Ovary (tissue), 9 donors: ENCODE results near the gene IRAK1. TPM values are rescaled to one million over a fixed set of nuclear protein-coding genes. Genes with fewer than 3 reads are reported as not detected.

Experiments
- DNase-seq, 5 donors: peaks; one replicate each; pipeline ENCODE4 v3.0.0-alpha.2; 2019 to 2020
- H3K27ac ChIP-seq, 2 donors: fragments of 200-600 bp; one replicate each; pipeline versions ENCODE4 v1.5.1 to v1.8.0; 2019 to 2022
- H3K27me3 ChIP-seq: fragments of 200-600 bp; one replicate; pipeline ENCODE4 v1.8.0; 2022
- H3K36me3 ChIP-seq: fragments of 200-600 bp; sonication (generic); one replicate; pipeline ENCODE4 v1.5.1; 2019
- H3K4me1 ChIP-seq: one replicate; pipeline ENCODE4 v1.8.1; 2013; ENCODE audit warnings: mild to moderate bottlenecking, moderate library complexity; ENCODE audit not compliant: insufficient read depth
- H3K4me3 ChIP-seq: fragments of 200-600 bp; sonication (generic); one replicate; pipeline ENCODE4 v1.5.1; 2017
- H3K9me3 ChIP-seq, 2 donors: fragments of 200-600 bp in 1 of 2; sonication (generic) in 1 of 2; one replicate each; pipeline versions ENCODE4 v1.5.1 to v1.8.1; 2013 to 2019; ENCODE audit warnings: mild to moderate bottlenecking in 1 of 2, moderate library complexity in 1 of 2
- CTCF ChIP-seq, 3 donors: fragments of 450-650 bp in 2 of 3; fragments of 200-600 bp in 1 of 3; IDR thresholded peaks; one replicate each; pipeline versions ENCODE4 v1.5.1 to v1.8.0; 2016 to 2022; ENCODE audit warnings: antibody characterized with exemption in 3 of 3, mild to moderate bottlenecking in 1 of 3
- EP300 ChIP-seq: sonication (generic); formaldehyde crosslinking; IDR thresholded peaks from one replicate; pipeline ENCODE4 v1.6.1; 2017; ENCODE audit warnings: antibody characterized with exemption
- POLR2A ChIP-seq: fragments of 450-650 bp; IDR thresholded peaks from one replicate; pipeline ENCODE4 v1.6.1; 2017; ENCODE audit warnings: antibody characterized with exemption, mild to moderate bottlenecking, moderate library complexity
- WGBS, 3 donors: extraction: QIAGEN DNeasy Blood & Tissue Kit in 1 of 3; methylation state at CpG; one replicate each; pipeline versions ENCODE4 v1.1.5 to v1.1.7; 2013 to 2017; 5-methylcytosine and 5-hydroxymethylcytosine counted together
- intact Hi-C, 4 donors: fragments of 100-400 bp; cut with DNase I; formaldehyde crosslinking; loops; one replicate each; pipeline versions ENCODE4 v1.11.0 to v1.15.1; 2022 to 2023
- microRNA counts: library from miRNA; unstranded; fragments of <30 nt; microRNA quantifications from one replicate; lab custom pipeline; 2016
- microRNA-seq, 3 donors: library from miRNA; unstranded; fragments of <30 nt; microRNA quantifications; one replicate each; pipeline versions ENCODE4 to v1.2.0, GENCODE V29; 2019 to 2020
- polyA plus RNA-seq, 2 donors: library from polyadenylated mRNA; stranded (reverse); fragments of 200-250 nt in 1 of 2; fragments of 350-450 nt in 1 of 2; fragmentation: Illumina TruSeq in 1 of 2; extraction: RNeasy Lipid Tissue Mini Kit (QIAGEN cat#74804) in 1 of 2; gene quantifications; one replicate each; pipeline ENCODE4 v1.2.3, GENCODE V29; 2013 to 2014
- small RNA-seq: library from RNA; depleted of rRNA; stranded (forward); fragments of <200 nt; gene quantifications from one replicate; pipeline ENCODE3, GENCODE V24; 2016
- total RNA-seq, 7 donors: library from RNA; depleted of rRNA in 2 of 7; stranded (reverse); fragments of >200 nt in 2 of 7; fragmentation: NEBNext Ultra II Directional in 3 of 7; extraction: Animal tissue kit (Norgen Biotek cat#: 25700) in 3 of 7; gene quantifications; one replicate each; pipeline versions ENCODE4 v1.1.0 to v1.2.4, GENCODE V29; 2016 to 2023
- donor health status: DM: no; HTN: no; CAD: no; lungs with moderate emphysema.
- donor health status: DM: no; HTN: no; CAD: no.
- donor health status: Bipolar disorder and iron deficiency.
- donor health status: DM: yes; HTN: yes; CAD: no.
- donor health status: DM: no; HTN: no; CAD: no.
- donor health status: DM: yes; HTN: yes; CAD: no.

IRAK1 gene
- total and polyA plus RNA-seq, 9 donors, result 10.5 to 97.4 (median 36.1) TPM

GRCh38 chrX:153963546-153963945 lies 56.2 kb downstream of the IRAK1 start:
- Histone ChIP-seq H3K4me1 (peaks cover 5% of the 10 kb centered on the region), H3K4me3 (no peak overlapping the region), H3K9me3 (no peaks in the 10 kb centered on the region), H3K27ac (no peak overlapping the region), H3K27me3 (no peaks in the 10 kb centered on the region), H3K36me3 (no peaks in the 10 kb centered on the region)
- TF ChIP-seq POLR2A (no peak), CTCF (IDR thresholded peaks at IDR 0.05) (no peak), EP300 (no peak)
- no peak for DNase-seq
- intact Hi-C loops, result no loop called here
- 89 to 91% (median 89%) methylated on average over 12 of the region's 12 CpGs for WGBS, 3 donors

- Histone ChIP-seq H3K27me3 (no peaks in the 10 kb centered on the region), H3K27ac (no peak overlapping the region), H3K4me3 (no peak overlapping the region), H3K36me3 (no peaks in the 10 kb centered on the region), H3K4me1 (peaks cover 3% of the 10 kb centered on the region), H3K9me3 (no peaks in the 10 kb centered on the region)
- no peak for TF ChIP-seq POLR2A
- no peak for TF ChIP-seq CTCF (IDR thresholded peaks at IDR 0.05)
- no peak for TF ChIP-seq EP300
- DNase-seq, result no peak
- intact Hi-C loops, result no loop called here
- 91 to 93% (median 92%) methylated on average over 11 of the region's 11 CpGs for WGBS, 3 donors
Observed at GRCh38 chrX:153961292-153961691, 58.4 kb downstream of the IRAK1 start.

- no peak for DNase-seq
- H3K9me3 ChIP-seq, result no peaks in the 10 kb centered on the region
- H3K4me3 ChIP-seq, result no peak overlapping the region
- TF ChIP-seq POLR2A (no peak), EP300 (no peak), CTCF (IDR thresholded peaks at IDR 0.05) (no peak)
- H3K27ac ChIP-seq, result no peak overlapping the region
- H3K27me3 ChIP-seq, result no peaks in the 10 kb centered on the region
- peaks cover under 1% of the 10 kb centered on the region for H3K4me1 ChIP-seq
- intact Hi-C loops, result no loop called here
- no peaks in the 10 kb centered on the region for H3K36me3 ChIP-seq
- WGBS, 3 donors, result 91 to 92% (median 92%) methylated on average over 22 of the region's 22 CpGs
Observed at GRCh38 chrX:153960786-153961185, 58.9 kb downstream of the IRAK1 start.

MicroRNA genes within 50 kb of the gene (microRNA counts, 767-probe panel; counts per million panel counts)
- microRNA hsa-miR-718 (lab: Ali Mortazavi, UCI), result 530 counts per million, percentile 78 among the panel's probes with 10 or more counts

Small RNAs within 50 kb of the gene (microRNA-seq; reads per million reads assigned to microRNA genes)
- gene MIR3202-1 (0 reads per million in 3 donors), gene MIR3202-2 (0 reads per million in 3 donors), gene MIR718 (0 reads per million in 3 donors)

Small RNAs within 50 kb of the gene (small RNA-seq; reads per million reads assigned to genes)
- not detected for gene MIR3202-1

Other genes with a start within 250 kb of the IRAK1 start
- 1 to 10 TPM; 1.1 to 2.1 (median 1.6) TPM for gene SRPK3, start 238.9 kb downstream of the IRAK1 start, total RNA-seq
- gene SRPK3, start 238.9 kb downstream of the IRAK1 start, polyA plus RNA-seq, result under 1 TPM; 0.25 to 0.65 TPM
- 10 to 100 TPM; 48.5 to 58.5 (median 54.7) TPM for gene IDH3G, start 225.5 kb downstream of the IRAK1 start, total RNA-seq
- gene IDH3G, start 225.5 kb downstream of the IRAK1 start, polyA plus RNA-seq, result 10 to 100 TPM; 41.3 to 44.2 TPM
- gene SSR4, start 225.2 kb downstream of the IRAK1 start, total RNA-seq, result 100 to 1,000 TPM; 123 to 181 (median 155) TPM
- gene SSR4, start 225.2 kb downstream of the IRAK1 start, polyA plus RNA-seq, result 100 to 1,000 TPM; 120 to 261 TPM
- 1 to 10 TPM in 4 of 7 donors, under 1 TPM in 3; 0.73 to 8.6 (median 2.7) TPM for gene PDZD4, start 189.4 kb downstream of the IRAK1 start, total RNA-seq
- gene PDZD4, start 189.4 kb downstream of the IRAK1 start, polyA plus RNA-seq, result 1 to 10 TPM; 2.0 to 2.2 TPM
- gene L1CAM, start 133.7 kb downstream of the IRAK1 start, total RNA-seq, result 1 to 10 TPM in 3 of 7 donors, under 1 TPM in 3, not detected in 1; 0.36 to 3.0 (median 1.1) TPM
- gene L1CAM, start 133.7 kb downstream of the IRAK1 start, polyA plus RNA-seq, result 1 to 10 TPM in 1 of 2 donors, under 1 TPM in 1; 0.63 to 1.1 TPM
- 1 to 10 TPM in 1 of 7 donors, under 1 TPM in 4, not detected in 2; 0.34 to 1.5 (median 0.50) TPM for gene AVPR2, start 115.2 kb downstream of the IRAK1 start, total RNA-seq
- 1 to 10 TPM in 1 of 2 donors, not detected in 1; 1.3 TPM for gene AVPR2, start 115.2 kb downstream of the IRAK1 start, polyA plus RNA-seq
- gene ARHGAP4, start 93.6 kb downstream of the IRAK1 start, total RNA-seq, result 10 to 100 TPM in 5 of 7 donors, 1 to 10 TPM in 2; 7.0 to 22.3 (median 11.4) TPM
- gene ARHGAP4, start 93.6 kb downstream of the IRAK1 start, polyA plus RNA-seq, result 10 to 100 TPM in 1 of 2 donors, 1 to 10 TPM in 1; 1.2 to 14.7 TPM
- 10 to 100 TPM; 36.7 to 95.5 (median 64.2) TPM for gene NAA10, start 84.9 kb downstream of the IRAK1 start, total RNA-seq
- gene NAA10, start 84.9 kb downstream of the IRAK1 start, polyA plus RNA-seq, result 10 to 100 TPM; 64.9 to 87.3 TPM
- gene RENBP, start 75.3 kb downstream of the IRAK1 start, total RNA-seq, result 1 to 10 TPM in 6 of 7 donors, under 1 TPM in 1; 0.80 to 4.9 (median 2.5) TPM
- gene RENBP, start 75.3 kb downstream of the IRAK1 start, polyA plus RNA-seq, result 1 to 10 TPM; 1.2 to 2.8 TPM
- gene HCFC1, start 48.1 kb downstream of the IRAK1 start, total RNA-seq, result 10 to 100 TPM; 26.3 to 62.5 (median 53.1) TPM
- gene HCFC1, start 48.1 kb downstream of the IRAK1 start, polyA plus RNA-seq, result 10 to 100 TPM; 13.3 to 19.7 TPM
- gene TMEM187, start 47.1 kb downstream of the IRAK1 start, total RNA-seq, result 10 to 100 TPM in 3 of 7 donors, 1 to 10 TPM in 4; 4.4 to 11.6 (median 9.4) TPM
- 1 to 10 TPM; 2.6 to 9.8 TPM for gene TMEM187, start 47.1 kb downstream of the IRAK1 start, polyA plus RNA-seq
- 10 to 100 TPM; 46.4 to 91.2 (median 62.4) TPM for gene MECP2, start 77.8 kb upstream of the IRAK1 start, total RNA-seq
- 10 to 100 TPM; 26.8 to 29.6 TPM for gene MECP2, start 77.8 kb upstream of the IRAK1 start, polyA plus RNA-seq
- gene OPN1LW, start 124.3 kb upstream of the IRAK1 start, total RNA-seq, result not detected
- not detected for gene OPN1LW, start 124.3 kb upstream of the IRAK1 start, polyA plus RNA-seq
- gene OPN1MW, start 162.7 kb upstream of the IRAK1 start, total RNA-seq, result not detected
- gene OPN1MW, start 162.7 kb upstream of the IRAK1 start, polyA plus RNA-seq, result not detected
- gene OPN1MW2, start 199.9 kb upstream of the IRAK1 start, total RNA-seq, result not detected
- gene OPN1MW2, start 199.9 kb upstream of the IRAK1 start, polyA plus RNA-seq, result not detected
- not detected for gene OPN1MW3, start 237.7 kb upstream of the IRAK1 start, total RNA-seq
- not detected for gene OPN1MW3, start 237.7 kb upstream of the IRAK1 start, polyA plus RNA-seq